Measurements from ENCODE around the gene BMPR1A. TPM values are rescaled to one million over a fixed set of nuclear protein-coding genes. Genes with fewer than 3 reads are reported as not detected.

Gene BMPR1A
- total RNA-seq, 1 experiment from 2014 or later: 94.3 TPM

- ATAC-seq: no peak
- peaks cover 21% of the 10 kb centered on the region for H3K4me1 ChIP-seq (ENCODE audit: control insufficient read depth, insufficient read depth, low read length)
- TF ChIP-seq POLR2AphosphoS5 (IDR thresholded peaks at IDR 0.05; ENCODE audit: low read depth, low read length): no peak
- TF ChIP-seq TCF7L2 (IDR thresholded peaks at IDR 0.05; ENCODE audit: low read depth, low read length): no peak
- TF ChIP-seq REST (IDR thresholded peaks at IDR 0.05; ENCODE audit: insufficient read depth in 1 of 2, low read depth in 2 of 2, low read length in 1 of 2): no peak
- TF ChIP-seq SIN3A (IDR thresholded peaks at IDR 0.05; ENCODE audit: borderline replicate concordance, insufficient read depth, low read depth, low read length): no peak
- TF ChIP-seq, protein P1, sequence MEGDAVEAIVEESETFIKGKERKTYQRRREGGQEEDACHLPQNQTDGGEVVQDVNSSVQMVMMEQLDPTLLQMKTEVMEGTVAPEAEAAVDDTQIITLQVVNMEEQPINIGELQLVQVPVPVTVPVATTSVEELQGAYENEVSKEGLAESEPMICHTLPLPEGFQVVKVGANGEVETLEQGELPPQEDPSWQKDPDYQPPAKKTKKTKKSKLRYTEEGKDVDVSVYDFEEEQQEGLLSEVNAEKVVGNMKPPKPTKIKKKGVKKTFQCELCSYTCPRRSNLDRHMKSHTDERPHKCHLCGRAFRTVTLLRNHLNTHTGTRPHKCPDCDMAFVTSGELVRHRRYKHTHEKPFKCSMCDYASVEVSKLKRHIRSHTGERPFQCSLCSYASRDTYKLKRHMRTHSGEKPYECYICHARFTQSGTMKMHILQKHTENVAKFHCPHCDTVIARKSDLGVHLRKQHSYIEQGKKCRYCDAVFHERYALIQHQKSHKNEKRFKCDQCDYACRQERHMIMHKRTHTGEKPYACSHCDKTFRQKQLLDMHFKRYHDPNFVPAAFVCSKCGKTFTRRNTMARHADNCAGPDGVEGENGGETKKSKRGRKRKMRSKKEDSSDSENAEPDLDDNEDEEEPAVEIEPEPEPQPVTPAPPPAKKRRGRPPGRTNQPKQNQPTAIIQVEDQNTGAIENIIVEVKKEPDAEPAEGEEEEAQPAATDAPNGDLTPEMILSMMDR (IDR thresholded peaks at IDR 0.05): no peak
- H3K36me3 ChIP-seq (ENCODE audit: control insufficient read depth, insufficient read depth, low read length): no peaks in the 10 kb centered on the region
- peak overlapping the region; percentile 89 for H3K27ac ChIP-seq (ENCODE audit: low read length)
- in situ Hi-C loops (cut with HindIII; ENCODE audit: low pct_unique_long_range_greater_than_20kb, low sequenced_read_pairs): no loop called here
- intact Hi-C loops (cut with micrococcal nuclease; ENCODE audit: unreplicated experiment): loop anchor here (5.0 kb wide), 1 partner anchor 138 kb away; no protein-coding TSS in a partner anchor
- no peaks in the 10 kb centered on the region for H3K27me3 ChIP-seq (ENCODE audit: control insufficient read depth, insufficient read depth, low read length)
- ChIA-PET CTCF (no interaction called here), POLR2A (no interaction called here)
- peak overlapping the region; percentile 68 to 88 for H3K4me3 ChIP-seq (ENCODE audit: low read depth in 2 of 2, low read length in 2 of 2)
- no TSS peak for BruUV-seq (replicated peaks)
- H3K9me3 ChIP-seq (ENCODE audit: control insufficient read depth, insufficient read depth, low read depth, low read length): no peaks in the 10 kb centered on the region
- no peak for DNase-seq (ENCODE audit: low read depth, low spot score)
Measured at GRCh38 chr10:86759073-86759672, 2.8 kb downstream of the BMPR1A start.

DNA sequence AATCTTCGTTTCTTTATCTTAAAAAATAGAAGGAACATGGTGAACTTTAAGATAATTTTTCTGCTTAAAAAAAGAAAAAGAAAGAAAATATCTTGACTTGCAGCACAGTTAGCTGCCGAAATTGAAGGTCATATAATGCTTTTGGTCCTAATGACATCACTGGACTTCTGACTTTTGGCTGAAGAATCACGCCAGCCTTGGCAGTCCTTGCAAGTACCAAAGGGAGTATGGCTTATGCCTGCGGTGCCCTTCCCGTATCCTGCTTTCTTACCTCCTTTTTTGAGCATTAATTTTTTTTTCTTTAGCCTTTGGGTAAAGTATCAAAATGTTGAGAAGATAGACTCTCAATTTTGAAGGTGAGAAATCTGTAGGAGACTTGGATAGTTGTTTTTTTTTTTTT is 7.0 kb downstream of the BMPR1A start:
- Histone ChIP-seq H3K27me3 (ENCODE audit: control insufficient read depth, insufficient read depth, low read length) (no peaks in the 10 kb centered on the region), H3K36me3 (ENCODE audit: control insufficient read depth, insufficient read depth, low read length) (no peaks in the 10 kb centered on the region), H3K27ac (ENCODE audit: low read length) (no peak overlapping the region), H3K4me1 (ENCODE audit: control insufficient read depth, insufficient read depth, low read length) (peaks cover 12% of the 10 kb centered on the region), H3K9me3 (ENCODE audit: control insufficient read depth, insufficient read depth, low read depth, low read length) (no peaks in the 10 kb centered on the region), H3K4me3 (ENCODE audit: low read depth in 2 of 2, low read length in 2 of 2) (no peak overlapping the region)
- in situ Hi-C loops (cut with HindIII; ENCODE audit: low pct_unique_long_range_greater_than_20kb, low sequenced_read_pairs) (no loop called here), intact Hi-C loops (cut with micrococcal nuclease; ENCODE audit: unreplicated experiment) (no loop called here)
- ChIA-PET CTCF (no interaction called here), POLR2A (no interaction called here)
- DNase-seq (ENCODE audit: low read depth, low spot score): no peak
- TF ChIP-seq, protein P1 (IDR thresholded peaks at IDR 0.05): no peak
- TF ChIP-seq SIN3A (IDR thresholded peaks at IDR 0.05; ENCODE audit: borderline replicate concordance, insufficient read depth, low read depth, low read length): no peak
- no peak for TF ChIP-seq TCF7L2 (IDR thresholded peaks at IDR 0.05; ENCODE audit: low read depth, low read length)
- TF ChIP-seq POLR2AphosphoS5 (IDR thresholded peaks at IDR 0.05; ENCODE audit: low read depth, low read length): no peak
- no peak for TF ChIP-seq REST (IDR thresholded peaks at IDR 0.05; ENCODE audit: insufficient read depth in 1 of 2, low read depth in 2 of 2, low read length in 1 of 2)
- no TSS peak for BruUV-seq (replicated peaks)
- ATAC-seq: no peak

Data from Panc1 (cell line).